ENCODE measurements around the gene MAZ.

GRCh38 chr16:29811896-29812665 is 5.8 kb downstream of the MAZ start, which contains the start of gene PRRT2:
- TF ChIP-seq CTCF (IDR thresholded peaks at IDR 0.05) (no peak), POLR2A (IDR thresholded peaks at IDR 0.05) (no peak), POLR2AphosphoS5 (IDR thresholded peaks at IDR 0.05) (no peak)

Measured in prostate gland (tissue), 2 donors.